Activated T-helper 1 cell treated with anti-CD3 and anti-CD28 coated beads, Interleukin-2, amount 50 U/mL, for 16 hours (primary cell): ENCODE data around the gene FHOD1.

Experiments
- DNase-seq, 2 donors: peaks; one replicate each; pipeline ENCODE4 v3.0.0-alpha.2; 2020; ENCODE audit warnings: low read depth in 1 of 2, low spot score in 1 of 2

Gene FHOD1

DNA sequence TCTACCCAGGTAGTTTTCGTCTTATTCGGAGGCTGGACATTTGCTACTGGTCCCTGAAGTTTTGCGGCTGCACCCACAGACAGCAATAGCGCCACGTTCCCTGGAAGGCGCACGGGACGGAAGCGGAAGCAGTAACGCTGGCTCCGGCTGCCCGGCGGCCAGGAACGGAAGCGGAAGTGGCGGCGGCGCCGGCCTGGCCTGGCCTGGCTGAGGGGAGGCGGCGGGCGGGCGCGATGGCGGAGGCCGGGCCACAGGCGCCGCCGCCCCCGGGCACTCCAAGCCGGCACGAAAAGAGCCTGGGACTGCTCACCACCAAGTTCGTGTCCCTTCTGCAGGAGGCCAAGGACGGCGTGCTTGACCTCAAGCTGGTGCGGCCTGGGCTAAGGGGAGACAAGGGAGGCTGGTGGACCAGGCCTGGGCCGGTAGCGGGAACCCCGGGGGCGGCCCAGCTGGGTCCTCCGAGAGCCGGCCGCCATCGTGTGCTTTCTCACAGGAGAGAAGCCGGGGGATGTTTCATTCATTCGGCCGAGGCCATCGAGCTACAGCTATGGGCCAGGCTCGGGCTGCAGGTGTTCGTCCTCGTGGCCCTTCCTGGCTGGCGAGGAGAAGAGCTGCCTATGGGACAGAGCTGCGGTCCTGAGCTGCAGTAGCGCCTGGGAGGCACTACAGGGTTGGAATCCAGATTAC, 55.1 kb downstream of the FHOD1 start, which contains the start of gene E2F4:
Gene E2F4 (plus strand): TSS at position 161 of the 687 bp plus-strand sequence. CDS start 73 bp downstream, at position 234.
- DNase-seq = peak; percentile 70 to 79

GRCh38 chr16:67191411-67191994, 55.8 kb downstream of the FHOD1 start:
- no peak for DNase-seq

GRCh38 chr16:67190448-67191399, 56.6 kb downstream of the FHOD1 start:
- no peak for DNase-seq

DNA sequence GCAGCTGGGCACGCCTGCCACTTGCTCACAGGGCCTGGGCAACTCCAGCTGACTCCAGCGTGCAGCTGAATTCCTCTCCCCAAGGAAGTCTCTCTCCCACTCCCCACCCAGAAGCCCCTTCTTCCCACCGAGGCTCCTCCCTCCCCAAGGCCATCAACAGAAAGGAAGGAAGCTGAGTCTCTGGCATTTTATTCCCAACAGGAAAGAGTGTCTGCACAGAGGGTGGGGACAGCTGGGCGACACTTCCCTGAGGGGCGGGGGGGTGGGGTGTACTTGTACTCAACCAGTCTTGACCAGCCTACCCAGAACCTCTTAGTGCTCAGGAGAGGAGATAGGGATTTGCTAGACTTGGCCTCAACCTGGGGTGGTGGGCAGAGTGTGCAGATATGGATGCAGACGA, 57.2 kb downstream of the FHOD1 start, which contains the start of gene EXOC3L1:
Gene EXOC3L1 (minus strand): TSS at position 96 of the 400 bp plus-strand sequence. CDS start 460 bp downstream, outside the sequence.
- no peak for DNase-seq

- DNase-seq = no peak
Observed at GRCh38 chr16:67188798-67189197, 58.5 kb downstream of the FHOD1 start.

- DNase-seq = no peak
Observed at GRCh38 chr16:67188323-67188722, 59.0 kb downstream of the FHOD1 start.

- no peak for DNase-seq
Observed at GRCh38 chr16:67187175-67187890, 59.9 kb downstream of the FHOD1 start.

GRCh38 chr16:67186550-67186950, 60.7 kb downstream of the FHOD1 start:
- no peak for DNase-seq

DNA sequence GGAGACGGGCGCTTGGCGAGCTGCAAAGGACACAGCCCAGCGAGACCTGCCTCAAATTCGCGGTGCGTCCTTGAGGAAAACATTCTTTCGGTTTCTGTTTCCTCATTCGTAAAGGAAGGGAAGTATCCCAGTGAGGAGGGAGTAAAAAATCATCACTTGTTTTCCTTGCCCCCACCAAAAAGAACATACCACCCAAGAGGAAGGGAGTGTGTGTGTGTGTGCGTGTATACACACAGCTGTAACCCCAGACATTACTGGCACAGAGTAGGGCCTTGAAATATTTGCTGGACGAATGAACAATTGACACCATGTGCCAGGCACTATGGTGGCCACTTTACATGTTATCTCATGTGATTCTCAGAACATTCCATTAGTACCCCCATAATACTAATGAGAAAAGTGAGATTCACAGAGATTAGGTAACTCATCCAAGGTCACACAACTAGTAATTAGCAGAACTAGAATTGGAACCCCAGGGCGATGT, 61.6 kb downstream of the FHOD1 start:
- DNase-seq = no peak

GRCh38 chr16:67184995-67185650, 62.2 kb downstream of the FHOD1 start:
- DNase-seq = peak; percentile 73

- DNase-seq = no peak
Observed at GRCh38 chr16:67184453-67184994, 62.8 kb downstream of the FHOD1 start.

DNA sequence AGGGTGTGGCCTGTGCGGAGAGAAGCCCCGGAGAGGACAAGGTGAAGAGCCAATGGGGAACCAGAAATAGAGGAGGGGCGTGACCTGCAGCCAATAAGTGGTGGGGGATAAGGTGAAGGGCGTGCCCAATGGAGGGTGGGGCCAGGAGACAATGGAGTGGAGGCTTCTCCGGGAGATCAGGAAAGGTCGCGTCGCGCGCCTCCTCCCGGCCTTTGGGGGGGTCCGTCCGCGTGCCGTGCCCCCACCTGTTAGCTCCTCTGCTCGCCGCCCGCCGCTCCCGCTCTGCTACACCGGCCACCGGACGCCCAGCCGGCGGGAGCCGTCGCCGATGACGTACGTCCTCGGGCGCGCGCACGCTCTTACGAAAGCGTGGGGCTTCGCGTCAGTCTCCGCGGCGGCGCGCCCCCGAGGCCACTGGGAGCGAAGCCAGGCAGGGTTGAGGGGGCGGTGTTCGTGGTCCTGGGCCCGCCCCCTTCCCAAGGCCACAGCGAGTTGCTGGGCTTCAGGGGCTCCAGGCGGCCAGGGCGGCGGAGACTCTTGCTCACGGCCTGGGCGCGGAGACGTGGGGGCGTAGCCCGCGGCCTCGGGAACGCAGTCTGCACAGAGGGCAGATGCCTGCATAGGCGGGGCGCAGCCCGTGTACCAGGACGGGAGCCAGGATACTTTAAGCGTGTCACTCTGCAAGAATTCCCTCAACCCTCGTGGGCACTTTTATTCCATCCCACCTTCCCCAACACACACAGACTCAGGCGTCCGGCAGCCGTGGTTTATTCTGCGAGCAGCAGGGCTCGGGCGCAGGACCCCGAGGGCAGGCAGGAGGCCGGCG, 63.4 kb downstream of the FHOD1 start, which contains the start of gene MATCAP1:
Gene MATCAP1 (minus strand): TSS at position 337 of the 826 bp plus-strand sequence. CDS start 3,353 bp downstream, outside the sequence.
- DNase-seq = peak; percentile 75 to 86

DNA sequence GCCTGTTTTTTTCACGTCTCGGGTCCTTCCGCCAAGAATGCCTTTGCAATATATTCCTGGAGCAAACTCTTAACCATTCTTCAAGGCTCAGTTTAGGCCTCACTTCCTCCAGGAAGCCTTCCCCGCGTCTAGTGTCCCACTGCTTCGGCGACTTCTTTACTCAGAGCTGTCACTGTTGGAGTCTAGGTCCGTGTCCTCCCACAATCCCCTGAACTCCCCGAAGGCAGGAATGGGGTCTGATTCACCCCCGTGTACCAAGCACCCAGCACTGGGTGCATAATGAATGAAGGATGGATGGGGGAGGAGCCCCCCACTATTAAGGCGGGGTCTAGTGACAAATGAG, 64.0 kb downstream of the FHOD1 start:
- DNase-seq = no peak

DNA sequence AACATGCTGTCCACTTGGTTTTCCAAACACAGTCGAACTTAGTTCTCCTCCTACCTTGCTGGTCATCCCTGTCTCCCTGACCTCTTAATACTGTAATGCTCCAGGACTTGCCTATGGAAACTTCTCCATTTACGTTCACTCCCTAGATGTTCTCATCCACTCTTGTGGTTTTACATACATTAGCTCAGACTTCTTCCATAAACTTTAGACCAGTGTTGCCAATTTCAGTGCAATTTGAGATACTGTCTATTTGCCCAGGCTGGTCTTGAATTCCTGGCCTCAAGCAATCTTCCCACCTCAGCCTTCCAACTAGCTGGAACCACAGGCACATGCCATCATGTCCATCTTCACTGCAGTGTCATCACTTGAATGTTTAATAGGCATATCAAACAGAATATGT, 65.0 kb downstream of the FHOD1 start:
- no peak for DNase-seq

DNA sequence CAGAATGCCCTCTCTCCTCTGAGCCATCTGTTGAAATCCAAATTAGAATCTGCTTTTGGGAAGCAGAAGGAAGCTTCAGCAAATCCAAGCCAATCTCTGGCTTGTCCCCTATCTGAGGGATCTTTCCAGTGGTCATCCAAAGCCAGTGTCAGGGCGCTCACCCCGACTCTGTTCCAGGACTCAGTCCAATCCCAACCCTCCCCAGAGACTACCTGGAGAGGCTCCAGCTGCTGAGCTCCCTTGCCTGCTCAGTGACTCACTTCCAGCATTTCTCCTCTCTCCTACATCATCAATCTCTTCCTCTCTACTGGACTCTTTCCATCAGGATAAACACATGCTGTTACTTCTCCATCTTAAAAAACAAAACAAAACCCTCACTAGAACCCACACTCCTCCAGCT, 65.9 kb downstream of the FHOD1 start:
- DNase-seq = no peak

DNA sequence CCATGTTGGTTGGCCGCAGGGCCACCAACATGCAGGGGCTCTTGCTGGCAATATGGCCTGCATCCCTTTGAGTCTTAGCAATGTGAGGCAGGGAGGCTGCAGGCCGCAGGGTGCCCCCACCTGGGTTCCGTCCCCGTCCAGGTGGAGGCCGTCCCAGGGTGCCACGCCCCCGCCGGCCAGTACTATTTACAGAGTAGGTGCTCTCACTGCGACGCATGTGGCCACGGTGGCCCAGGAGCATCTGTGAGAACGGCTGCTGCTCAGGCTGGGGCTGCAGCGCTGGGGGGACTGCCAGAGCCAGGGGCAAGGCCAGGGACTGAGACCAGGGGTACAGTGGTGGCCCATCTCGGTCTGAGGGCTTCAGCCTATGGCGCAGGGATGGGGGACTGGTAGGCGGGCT, 67.1 kb downstream of the FHOD1 start:
- no peak for DNase-seq

GRCh38 chr16:67179421-67180080, 67.7 kb downstream of the FHOD1 start:
- no peak for DNase-seq
